Upper lobe of left lung (tissue), 4 donors: ENCODE measurements around the gene HMGN2.

Experiments
- EP300 ChIP-seq, 4 donors: sonication (generic); formaldehyde crosslinking; IDR thresholded peaks; one replicate each; pipeline ENCODE4 v1.5.1; 2017; ENCODE audit warnings: antibody characterized with exemption in 4 of 4, control low read depth in 2 of 4
- POLR2A ChIP-seq, 4 donors: fragments of 450-650 bp; IDR thresholded peaks; one replicate each; pipeline ENCODE4 v1.5.1; 2016 to 2017; ENCODE audit warnings: antibody characterized with exemption in 4 of 4, mild to moderate bottlenecking in 2 of 4
- POLR2AphosphoS5 ChIP-seq, 2 donors: sonication (generic); formaldehyde crosslinking; IDR thresholded peaks; one replicate each; pipeline ENCODE4 v1.5.1; 2017; ENCODE audit warnings: antibody characterized with exemption in 2 of 2
- TF ChIP-seq, protein P1 (sequence below), 6 experiments: fragments of 450-650 bp in 4 of 6; fragments of 200-600 bp in 2 of 6; sonication (generic) in 2 of 6; IDR thresholded peaks; one replicate each; pipeline ENCODE4 v1.5.1; 2016 to 2019; ENCODE audit warnings: antibody characterized with exemption in 6 of 6

DNA sequence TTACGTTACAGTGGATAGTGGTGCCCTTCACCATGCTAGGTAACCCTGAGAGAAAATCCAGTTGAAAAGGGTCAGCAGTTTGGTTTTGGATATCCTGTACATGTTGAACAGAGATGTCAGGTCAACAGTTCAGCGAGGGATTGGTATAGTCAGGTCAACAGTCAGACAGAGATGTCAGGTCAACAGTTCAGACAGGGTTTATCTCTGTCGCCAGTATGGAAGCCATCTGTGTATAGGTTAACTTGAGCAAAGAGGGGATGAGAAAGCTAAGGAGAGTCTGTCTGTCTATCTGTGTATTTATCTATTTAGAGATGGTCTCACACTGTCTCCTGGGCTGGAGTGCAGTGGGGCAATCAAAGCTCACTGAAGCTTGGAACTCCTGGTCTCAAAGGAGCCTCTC, 22.4 kb upstream of the HMGN2 start:
- TF ChIP-seq, protein P1, sequence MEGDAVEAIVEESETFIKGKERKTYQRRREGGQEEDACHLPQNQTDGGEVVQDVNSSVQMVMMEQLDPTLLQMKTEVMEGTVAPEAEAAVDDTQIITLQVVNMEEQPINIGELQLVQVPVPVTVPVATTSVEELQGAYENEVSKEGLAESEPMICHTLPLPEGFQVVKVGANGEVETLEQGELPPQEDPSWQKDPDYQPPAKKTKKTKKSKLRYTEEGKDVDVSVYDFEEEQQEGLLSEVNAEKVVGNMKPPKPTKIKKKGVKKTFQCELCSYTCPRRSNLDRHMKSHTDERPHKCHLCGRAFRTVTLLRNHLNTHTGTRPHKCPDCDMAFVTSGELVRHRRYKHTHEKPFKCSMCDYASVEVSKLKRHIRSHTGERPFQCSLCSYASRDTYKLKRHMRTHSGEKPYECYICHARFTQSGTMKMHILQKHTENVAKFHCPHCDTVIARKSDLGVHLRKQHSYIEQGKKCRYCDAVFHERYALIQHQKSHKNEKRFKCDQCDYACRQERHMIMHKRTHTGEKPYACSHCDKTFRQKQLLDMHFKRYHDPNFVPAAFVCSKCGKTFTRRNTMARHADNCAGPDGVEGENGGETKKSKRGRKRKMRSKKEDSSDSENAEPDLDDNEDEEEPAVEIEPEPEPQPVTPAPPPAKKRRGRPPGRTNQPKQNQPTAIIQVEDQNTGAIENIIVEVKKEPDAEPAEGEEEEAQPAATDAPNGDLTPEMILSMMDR (IDR thresholded peaks at IDR 0.05): no peak
- no peak for TF ChIP-seq EP300 (IDR thresholded peaks at IDR 0.05)
- TF ChIP-seq POLR2AphosphoS5 (IDR thresholded peaks at IDR 0.05): no peak
- no peak for TF ChIP-seq POLR2A (IDR thresholded peaks at IDR 0.05)
